Retinal pigment epithelial cell (primary cell): ENCODE data around the gene MPV17.
A peak's percentile ranks its signal among the peaks of the same experiment; 100 is the strongest.
"Not testable (repeated sequence)": the region's sequence is repeated elsewhere in the genome, so short reads cannot be mapped to it uniquely, and the experiment has no call there.

Source experiments
- DNase-seq: peaks from one replicate; pipeline ENCODE4 v3.0.0-alpha.2; 2010; ENCODE audit warnings: low read depth
- H3K4me3 ChIP-seq: 2 replicates; pipeline ENCODE4 v1.5.1; 2011; ENCODE audit warnings: mild to moderate bottlenecking, low read length, control low read depth, moderate library complexity
- TF ChIP-seq, protein P1 (sequence below): conservative IDR thresholded peaks from 2 replicates; pipeline ENCODE4 v1.5.1; 2011; ENCODE audit warnings: low read depth, low read length, control low read depth, inconsistent platforms

The MPV17 gene

DNA sequence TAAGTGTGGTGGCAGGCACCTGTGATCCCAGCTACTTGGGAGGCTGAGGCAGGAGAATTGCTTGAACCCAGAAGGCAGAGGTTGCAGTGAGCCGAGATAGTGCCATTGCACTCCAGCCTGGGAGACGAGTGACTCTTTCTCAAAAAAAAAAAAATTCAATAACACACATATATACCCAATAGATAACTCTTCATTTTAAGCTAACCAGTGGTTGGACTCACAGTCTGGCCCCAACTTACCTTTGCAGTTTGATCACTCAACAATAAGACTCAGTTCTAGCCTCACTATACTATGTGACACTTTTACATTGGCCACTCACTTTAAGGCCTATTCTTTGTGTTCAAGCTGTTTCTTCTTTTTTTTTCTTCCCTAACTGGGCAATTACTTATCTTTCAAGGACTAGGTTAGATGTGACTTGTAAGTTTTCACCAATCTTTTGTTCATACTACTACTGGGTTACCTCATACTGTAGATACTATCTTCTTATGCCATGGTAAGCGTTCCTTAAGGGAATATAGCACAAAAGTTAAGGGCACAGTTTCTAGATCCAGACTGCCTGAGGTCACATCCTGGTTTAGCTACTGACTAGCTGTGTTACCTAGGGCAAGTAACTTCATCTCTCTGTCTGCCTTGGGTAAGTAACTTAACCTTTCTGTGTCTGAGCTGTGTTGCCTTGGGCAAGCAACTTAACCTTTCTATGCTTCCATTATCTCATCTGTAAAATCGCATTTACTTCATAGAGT lies 40.0 kb upstream of the MPV17 start:
- H3K4me3 ChIP-seq: no peak overlapping the region
- TF ChIP-seq, protein P1, sequence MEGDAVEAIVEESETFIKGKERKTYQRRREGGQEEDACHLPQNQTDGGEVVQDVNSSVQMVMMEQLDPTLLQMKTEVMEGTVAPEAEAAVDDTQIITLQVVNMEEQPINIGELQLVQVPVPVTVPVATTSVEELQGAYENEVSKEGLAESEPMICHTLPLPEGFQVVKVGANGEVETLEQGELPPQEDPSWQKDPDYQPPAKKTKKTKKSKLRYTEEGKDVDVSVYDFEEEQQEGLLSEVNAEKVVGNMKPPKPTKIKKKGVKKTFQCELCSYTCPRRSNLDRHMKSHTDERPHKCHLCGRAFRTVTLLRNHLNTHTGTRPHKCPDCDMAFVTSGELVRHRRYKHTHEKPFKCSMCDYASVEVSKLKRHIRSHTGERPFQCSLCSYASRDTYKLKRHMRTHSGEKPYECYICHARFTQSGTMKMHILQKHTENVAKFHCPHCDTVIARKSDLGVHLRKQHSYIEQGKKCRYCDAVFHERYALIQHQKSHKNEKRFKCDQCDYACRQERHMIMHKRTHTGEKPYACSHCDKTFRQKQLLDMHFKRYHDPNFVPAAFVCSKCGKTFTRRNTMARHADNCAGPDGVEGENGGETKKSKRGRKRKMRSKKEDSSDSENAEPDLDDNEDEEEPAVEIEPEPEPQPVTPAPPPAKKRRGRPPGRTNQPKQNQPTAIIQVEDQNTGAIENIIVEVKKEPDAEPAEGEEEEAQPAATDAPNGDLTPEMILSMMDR: no peak
- no peak for DNase-seq

DNA sequence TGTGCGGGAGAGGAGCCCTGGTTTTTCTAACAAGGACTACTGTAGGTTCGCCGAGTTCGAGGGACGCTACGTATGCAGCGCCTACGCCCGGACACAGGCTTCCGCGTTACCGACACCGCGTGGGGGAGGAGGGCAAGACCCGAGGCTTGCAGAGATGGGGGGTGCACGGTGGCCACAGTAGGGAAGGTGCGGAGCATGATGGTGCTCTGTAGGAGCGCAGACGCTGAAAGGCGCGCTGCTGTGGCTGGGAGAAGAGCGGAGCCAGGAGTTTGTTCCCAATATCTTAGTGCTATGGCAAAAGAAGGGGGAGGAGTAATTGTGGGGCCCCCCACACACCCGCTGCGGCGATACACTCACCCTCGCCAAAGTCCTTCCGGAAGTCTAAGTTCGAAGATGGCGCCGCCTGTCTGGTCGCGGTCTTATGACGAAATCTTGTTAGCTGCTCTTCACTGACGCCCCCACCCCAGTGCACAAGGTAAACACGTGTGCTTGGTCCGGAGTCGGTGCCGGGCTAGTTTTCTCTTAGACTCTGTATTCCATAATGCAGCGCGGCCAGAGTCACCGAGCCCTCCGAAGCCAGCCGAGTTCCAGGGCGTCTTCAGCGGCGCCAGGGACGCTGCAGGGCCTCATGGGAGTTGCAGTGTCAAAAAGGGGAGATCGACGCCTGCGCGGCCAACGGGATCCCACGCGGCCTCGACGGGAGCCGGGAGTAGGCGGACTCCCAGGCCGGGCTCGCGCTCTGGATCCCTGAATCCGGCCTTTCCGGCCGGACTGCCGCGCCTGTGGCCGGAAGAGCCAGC lies 33.7 kb upstream of the MPV17 start, which contains the start of gene GTF3C2:
Gene GTF3C2 (minus strand): TSS at position 383 of the 800 bp plus-strand sequence. CDS start 13,210 bp downstream, outside the sequence.
- H3K4me3 ChIP-seq: peak within 1 kb of the TSS; percentile 80
- DNase-seq: peak; percentile 95
- TF ChIP-seq, protein P1: no peak

DNA sequence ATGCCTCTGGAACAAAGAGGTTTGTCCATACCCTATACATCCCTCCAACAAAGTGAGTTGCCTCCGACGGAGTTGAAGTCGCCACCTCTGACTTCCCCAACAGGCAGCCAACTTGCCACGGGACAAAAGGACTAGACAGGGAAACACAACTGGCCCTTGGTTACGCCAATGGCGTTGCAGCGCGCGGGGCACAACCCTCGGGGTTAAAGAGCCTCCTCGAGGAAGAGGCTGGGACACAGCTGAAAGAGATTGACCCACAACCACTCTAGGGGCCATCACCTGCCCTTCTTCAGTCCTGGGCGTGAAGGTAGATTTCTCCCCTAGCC lies 33.1 kb upstream of the MPV17 start:
- no peak for DNase-seq

DNA sequence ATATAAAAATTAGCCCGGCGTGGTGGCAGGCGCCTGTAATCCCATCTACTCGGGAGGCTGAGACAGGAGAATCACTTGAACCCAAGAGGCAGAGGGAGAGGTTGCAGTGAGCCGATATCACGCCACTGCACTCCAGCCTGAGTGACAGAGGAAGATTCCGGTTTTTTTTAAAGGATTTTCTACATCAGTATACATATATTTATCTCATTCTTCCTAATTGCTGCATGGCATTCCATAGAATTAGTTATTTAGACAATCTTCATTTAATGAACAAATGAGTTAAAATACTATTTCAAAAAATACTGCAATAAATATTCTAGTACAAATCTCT lies 31.7 kb upstream of the MPV17 start:
- H3K4me3 ChIP-seq: no peak overlapping the region
- DNase-seq: no peak
- TF ChIP-seq, protein P1: no peak

More for the DNA sequence above, 33.1 kb upstream of the MPV17 start:
- TF ChIP-seq, protein P1: no peak
- H3K4me3 ChIP-seq: peak overlapping the region; percentile 80

DNA sequence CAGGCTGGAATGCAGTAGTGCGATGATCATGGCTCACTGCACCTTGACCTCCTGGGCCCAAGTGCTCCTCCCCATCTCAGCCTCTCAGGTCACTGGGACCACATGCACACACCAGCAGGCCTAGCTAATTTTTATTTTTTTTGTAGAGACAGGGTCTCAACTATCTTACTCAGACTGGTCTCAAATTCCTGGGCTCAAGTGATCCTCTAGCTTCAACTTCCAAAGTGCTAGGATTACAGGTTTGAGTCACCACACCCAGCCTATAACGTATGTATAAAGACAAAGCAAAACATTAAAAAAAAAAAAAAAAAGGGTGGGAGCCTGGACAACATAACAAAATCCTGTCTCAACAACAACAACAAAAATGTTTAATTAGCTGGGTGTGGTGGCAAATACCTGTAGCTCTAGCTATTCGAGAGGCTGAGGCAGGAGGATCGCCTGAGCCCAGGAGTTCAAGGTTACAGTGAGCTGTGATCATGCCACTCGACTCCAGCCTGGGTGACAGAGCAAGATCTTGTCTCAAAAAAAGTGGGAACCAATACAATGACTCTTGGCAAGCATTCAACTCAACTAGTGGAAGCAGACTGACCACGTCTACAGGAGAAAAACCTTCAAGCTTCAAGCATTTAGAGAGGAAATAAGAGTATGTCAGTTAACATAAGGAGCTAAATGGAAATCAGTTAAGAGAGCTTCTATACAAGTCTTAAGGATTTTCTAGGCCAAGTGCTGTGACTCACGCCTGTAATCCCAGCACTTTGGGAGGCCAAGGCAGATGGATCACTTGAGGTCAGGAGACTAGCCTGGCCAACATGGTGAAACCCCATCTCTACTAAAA lies 31.1 kb upstream of the MPV17 start:
- no peak for DNase-seq
- TF ChIP-seq, protein P1: no peak
- H3K4me3 ChIP-seq: no peak overlapping the region

DNA sequence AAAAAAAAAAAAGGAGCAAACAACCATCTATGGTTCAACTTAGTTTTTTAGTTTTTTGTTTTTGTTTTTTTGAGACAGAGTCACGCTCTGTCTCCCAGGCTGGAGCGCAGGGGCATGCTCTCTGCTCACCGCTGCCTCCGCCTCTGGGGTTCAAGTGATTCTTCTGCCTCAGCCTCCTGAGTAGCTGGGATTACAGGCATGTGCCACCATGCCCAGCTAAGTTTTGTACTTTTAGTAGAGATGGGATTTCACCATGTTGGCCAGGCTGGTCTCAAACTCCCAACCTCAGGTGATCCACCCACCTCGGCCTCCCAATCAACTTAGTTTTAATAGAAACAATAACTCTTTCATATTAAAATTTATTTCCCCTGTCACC lies 30.5 kb upstream of the MPV17 start:
- DNase-seq, H3K4me3 ChIP-seq: not testable (repeated sequence)
